Kidney epithelial cell (primary cell): ENCODE data around the gene MRPL40. TPM values are rescaled to one million over a fixed set of nuclear protein-coding genes. Genes with fewer than 3 reads are reported as not detected.

Source experiments
- DNase-seq: peaks from one replicate; pipeline ENCODE4 v3.0.0-alpha.2; 2010; ENCODE audit warnings: low read depth
- H3K27me3 ChIP-seq: 2 replicates; pipeline ENCODE4 v1.6.0; 2011; ENCODE audit warnings: low read length; ENCODE audit not compliant: control insufficient read depth, insufficient read depth
- H3K36me3 ChIP-seq: 2 replicates; pipeline ENCODE4 v1.5.1; 2011; ENCODE audit warnings: low read length; ENCODE audit not compliant: control insufficient read depth, insufficient read depth
- H3K4me3 ChIP-seq: 2 replicates; pipeline ENCODE4 v1.5.1; 2011; ENCODE audit warnings: low read depth, mild to moderate bottlenecking, control low read depth, low read length
- CTCF ChIP-seq: IDR thresholded peaks from 2 replicates; pipeline ENCODE4 v1.5.1; 2011; ENCODE audit warnings: mild to moderate bottlenecking, moderate library complexity, low read length, control low read depth, inconsistent platforms; ENCODE audit not compliant: insufficient read depth, poor library complexity, severe bottlenecking
- total RNA-seq: library from RNA; depleted of rRNA; stranded (reverse); fragments of >200 nt; gene quantifications from 2 replicates; pipeline ENCODE4 v1.2.3, GENCODE V29; 2015

MRPL40 gene
- total RNA-seq, 1 donor from 2014 or later: 47.2 TPM

GRCh38 chr22:19402642-19403191 is 29.6 kb upstream of the MRPL40 start:
- DNase-seq: no peak
- Histone ChIP-seq H3K27me3 (no peaks in the 10 kb centered on the region), H3K36me3 (peaks cover 2% of the 10 kb centered on the region), H3K4me3 (no peak overlapping the region)
- no peak for TF ChIP-seq CTCF

GRCh38 chr22:19404676-19405075 is 27.7 kb upstream of the MRPL40 start:
- Histone ChIP-seq H3K36me3 (peaks cover 3% of the 10 kb centered on the region), H3K4me3 (no peak overlapping the region), H3K27me3 (no peaks in the 10 kb centered on the region)
- no peak for DNase-seq
- TF ChIP-seq CTCF: no peak

- no peaks in the 10 kb centered on the region for H3K27me3 ChIP-seq
- no peak for TF ChIP-seq CTCF
- H3K36me3 ChIP-seq: peaks cover 3% of the 10 kb centered on the region
- H3K4me3 ChIP-seq: no peak overlapping the region
- DNase-seq: no peak
Measured at GRCh38 chr22:19405133-19405532, 27.2 kb upstream of the MRPL40 start.

GRCh38 chr22:19405652-19406051 is 26.7 kb upstream of the MRPL40 start:
- TF ChIP-seq CTCF: no peak
- Histone ChIP-seq H3K27me3 (no peaks in the 10 kb centered on the region), H3K4me3 (no peak overlapping the region), H3K36me3 (peaks cover 3% of the 10 kb centered on the region)
- DNase-seq: no peak

GRCh38 chr22:19406281-19406811 is 26.0 kb upstream of the MRPL40 start:
- Histone ChIP-seq H3K4me3 (no peak overlapping the region), H3K36me3 (peaks cover 3% of the 10 kb centered on the region), H3K27me3 (no peaks in the 10 kb centered on the region)
- no peak for DNase-seq
- TF ChIP-seq CTCF: no peak

- Histone ChIP-seq H3K27me3 (no peaks in the 10 kb centered on the region), H3K36me3 (peaks cover 3% of the 10 kb centered on the region), H3K4me3 (no peak overlapping the region)
- DNase-seq: no peak
- no peak for TF ChIP-seq CTCF
Measured at GRCh38 chr22:19406846-19407245, 25.5 kb upstream of the MRPL40 start.
